BE2C (cell line): ENCODE measurements around the gene RTN4RL2.

ENCODE experiments used
- DNase-seq: peaks from one replicate; pipeline ENCODE4 v3.0.0-alpha.2; 2020
- H3K27me3 ChIP-seq: fragments of 250-450 bp; sonication (Bioruptor Pico); 2 replicates; pipeline ENCODE4 v1.5.1; 2020; ENCODE audit warnings: mild to moderate bottlenecking
- H3K36me3 ChIP-seq: fragments of 250-450 bp; sonication (Bioruptor Pico); 2 replicates; pipeline ENCODE4 v1.5.1; 2020; ENCODE audit warnings: mild to moderate bottlenecking
- H3K4me1 ChIP-seq: fragments of 250-450 bp; sonication (Bioruptor Pico); 2 replicates; pipeline ENCODE4 v1.5.1; 2020
- H3K4me3 ChIP-seq: 2 replicates; pipeline ENCODE4 v1.5.1; 2011; ENCODE audit warnings: low read depth, low read length
- H3K9me3 ChIP-seq: fragments of 250-450 bp; sonication (Bioruptor Pico); 2 replicates; pipeline ENCODE4 v1.5.1; 2020
- CTCF ChIP-seq: IDR thresholded peaks from 2 replicates; pipeline ENCODE4 v1.5.1; 2012; ENCODE audit warnings: mild to moderate bottlenecking, low read depth, low read length

RTN4RL2 gene

GRCh38 chr11:57429946-57430345, 30.4 kb upstream of the RTN4RL2 start:
- H3K36me3 ChIP-seq, result no peaks in the 10 kb centered on the region
- no peak overlapping the region for H3K4me3 ChIP-seq
- no peak for DNase-seq
- no peaks in the 10 kb centered on the region for H3K27me3 ChIP-seq
- TF ChIP-seq CTCF, result no peak
- H3K9me3 ChIP-seq, result no peaks in the 10 kb centered on the region
- H3K4me1 ChIP-seq, result no peaks in the 10 kb centered on the region

- no peak for DNase-seq
- Histone ChIP-seq H3K4me3 (no peak overlapping the region), H3K36me3 (no peaks in the 10 kb centered on the region), H3K27me3 (no peaks in the 10 kb centered on the region), H3K4me1 (no peaks in the 10 kb centered on the region), H3K9me3 (no peaks in the 10 kb centered on the region)
- no peak for TF ChIP-seq CTCF
Observed at GRCh38 chr11:57430952-57431351, 29.4 kb upstream of the RTN4RL2 start.

DNA sequence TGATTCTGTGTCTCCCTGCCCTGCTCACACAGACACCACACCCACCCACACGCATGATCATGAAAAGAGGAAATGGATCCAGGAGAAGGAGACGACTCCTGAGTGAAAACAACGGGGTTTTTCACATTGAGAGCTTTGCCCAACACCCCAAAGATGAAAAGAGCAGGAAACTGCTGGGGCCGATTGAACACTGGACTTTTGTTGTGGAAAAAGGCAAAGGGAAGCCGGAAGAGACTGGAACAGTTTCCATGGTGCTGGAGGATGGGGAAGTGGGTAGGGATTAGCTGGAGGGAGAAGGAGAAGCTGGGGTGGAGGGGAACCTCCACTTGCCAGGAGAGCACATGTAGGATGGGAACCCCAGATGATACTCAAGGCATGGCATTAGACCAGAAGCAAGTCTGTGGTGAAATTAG, 28.2 kb upstream of the RTN4RL2 start:
- no peak overlapping the region for H3K4me3 ChIP-seq
- no peak for TF ChIP-seq CTCF
- no peaks in the 10 kb centered on the region for H3K36me3 ChIP-seq
- H3K27me3 ChIP-seq, result no peaks in the 10 kb centered on the region
- no peak for DNase-seq
- no peaks in the 10 kb centered on the region for H3K4me1 ChIP-seq
- no peaks in the 10 kb centered on the region for H3K9me3 ChIP-seq

GRCh38 chr11:57432714-57433163, 27.6 kb upstream of the RTN4RL2 start:
- no peak for TF ChIP-seq CTCF
- Histone ChIP-seq H3K27me3 (no peaks in the 10 kb centered on the region), H3K36me3 (no peaks in the 10 kb centered on the region), H3K9me3 (no peaks in the 10 kb centered on the region), H3K4me3 (no peak overlapping the region), H3K4me1 (no peaks in the 10 kb centered on the region)
- no peak for DNase-seq

DNA sequence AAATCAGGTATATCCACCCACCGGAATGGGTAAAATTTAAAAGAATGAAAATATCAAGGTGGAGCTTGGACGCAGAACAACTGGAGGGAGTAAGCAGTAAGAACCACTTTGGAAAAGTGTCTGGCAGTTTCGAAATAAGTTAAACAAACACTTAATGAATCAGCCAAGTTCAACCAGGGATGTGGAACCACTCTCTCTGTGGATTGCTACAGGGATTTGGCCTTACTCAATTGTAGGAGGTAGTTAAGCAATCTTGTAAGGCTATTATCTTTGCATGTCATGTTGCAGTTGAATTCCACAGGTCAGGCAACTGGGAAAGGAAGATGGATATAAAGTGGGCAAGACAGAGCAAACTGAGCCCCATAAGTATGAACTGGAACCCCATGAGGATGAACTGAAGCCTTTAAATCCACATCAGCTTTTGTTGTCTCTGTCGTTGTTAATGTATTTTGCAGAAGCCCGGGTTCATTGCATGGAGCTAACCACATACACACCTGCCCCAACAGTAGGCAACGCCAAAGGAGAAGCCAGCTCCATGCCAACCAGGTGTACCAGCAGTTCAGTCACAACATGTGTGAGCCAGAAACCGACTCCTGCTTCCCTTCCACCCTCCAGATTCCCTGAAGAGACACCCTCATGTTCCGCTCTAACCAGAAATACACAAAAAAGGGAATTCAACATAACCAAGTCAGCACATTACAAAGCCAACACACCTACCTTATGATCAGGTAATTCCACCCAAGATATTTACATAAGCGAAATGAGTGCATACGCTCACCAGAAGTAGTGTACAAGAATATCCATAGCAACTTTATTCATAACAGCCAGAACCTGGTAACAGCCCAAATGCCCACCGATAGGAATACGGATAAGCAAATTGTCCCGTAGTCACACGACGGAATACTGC, 25.4 kb upstream of the RTN4RL2 start:
- no peaks in the 10 kb centered on the region for H3K4me1 ChIP-seq
- no peaks in the 10 kb centered on the region for H3K9me3 ChIP-seq
- no peak overlapping the region for H3K4me3 ChIP-seq
- no peaks in the 10 kb centered on the region for H3K27me3 ChIP-seq
- no peak for DNase-seq
- no peaks in the 10 kb centered on the region for H3K36me3 ChIP-seq
- no peak for TF ChIP-seq CTCF

GRCh38 chr11:57436031-57436430, 24.3 kb upstream of the RTN4RL2 start:
- H3K9me3 ChIP-seq, result no peaks in the 10 kb centered on the region
- TF ChIP-seq CTCF, result no peak
- no peak overlapping the region for H3K4me3 ChIP-seq
- no peaks in the 10 kb centered on the region for H3K4me1 ChIP-seq
- no peaks in the 10 kb centered on the region for H3K27me3 ChIP-seq
- no peak for DNase-seq
- H3K36me3 ChIP-seq, result no peaks in the 10 kb centered on the region
